ENCODE measurements around the gene ABI1.
"Not testable (repeated sequence)": the region's sequence is repeated elsewhere in the genome, so short reads cannot be mapped to it uniquely, and the experiment has no call there.

The ABI1 gene

DNA sequence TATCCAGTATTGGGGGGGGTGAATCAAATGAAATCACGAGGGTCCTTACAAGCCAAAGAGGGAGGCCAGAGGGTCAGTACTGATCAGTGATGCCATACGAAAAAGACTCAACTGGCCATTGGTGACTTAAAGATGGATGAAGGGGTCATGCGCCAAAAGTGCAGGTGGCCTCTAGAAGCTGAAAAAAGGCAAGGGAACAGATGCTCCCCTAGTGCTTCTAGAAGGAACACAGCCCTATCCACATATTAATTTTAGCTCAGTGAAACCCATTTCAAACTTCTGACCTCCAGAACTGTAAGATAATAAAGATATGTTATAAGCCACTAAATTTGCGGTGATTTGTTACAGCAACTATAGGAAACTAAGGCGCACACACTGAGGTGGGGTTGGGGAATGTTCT, 62.5 kb downstream of the ABI1 start:
- no peak overlapping the region for H3K4me3 ChIP-seq (ENCODE audit: low read length)
- no peak for TF ChIP-seq CTCF (conservative IDR thresholded peaks at IDR 0.05; ENCODE audit: low read depth, low read length)
- no peak for DNase-seq (ENCODE audit: low read depth)

DNA sequence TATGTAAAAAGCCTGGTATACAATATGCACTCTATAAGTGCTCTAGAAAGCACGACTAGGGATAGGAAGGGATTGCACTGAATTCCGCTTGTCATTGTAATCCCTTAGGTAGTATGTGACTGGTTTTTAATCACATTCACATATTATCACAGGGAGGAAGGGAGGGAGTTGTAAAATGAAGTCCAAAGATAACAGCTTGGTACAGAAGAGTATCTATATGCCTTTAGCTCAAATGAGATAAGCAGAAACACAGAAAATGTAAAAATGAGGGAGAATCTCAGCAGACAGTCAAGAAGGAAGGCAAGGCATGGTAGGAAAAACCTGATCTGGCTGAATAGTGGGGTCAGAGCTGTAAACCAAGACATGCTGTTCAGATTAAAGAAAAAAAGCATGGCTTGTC, 63.4 kb downstream of the ABI1 start:
- TF ChIP-seq CTCF (conservative IDR thresholded peaks at IDR 0.05; ENCODE audit: low read depth, low read length) = no peak
- no peak overlapping the region for H3K4me3 ChIP-seq (ENCODE audit: low read length)
- no peak for DNase-seq (ENCODE audit: low read depth)

DNA sequence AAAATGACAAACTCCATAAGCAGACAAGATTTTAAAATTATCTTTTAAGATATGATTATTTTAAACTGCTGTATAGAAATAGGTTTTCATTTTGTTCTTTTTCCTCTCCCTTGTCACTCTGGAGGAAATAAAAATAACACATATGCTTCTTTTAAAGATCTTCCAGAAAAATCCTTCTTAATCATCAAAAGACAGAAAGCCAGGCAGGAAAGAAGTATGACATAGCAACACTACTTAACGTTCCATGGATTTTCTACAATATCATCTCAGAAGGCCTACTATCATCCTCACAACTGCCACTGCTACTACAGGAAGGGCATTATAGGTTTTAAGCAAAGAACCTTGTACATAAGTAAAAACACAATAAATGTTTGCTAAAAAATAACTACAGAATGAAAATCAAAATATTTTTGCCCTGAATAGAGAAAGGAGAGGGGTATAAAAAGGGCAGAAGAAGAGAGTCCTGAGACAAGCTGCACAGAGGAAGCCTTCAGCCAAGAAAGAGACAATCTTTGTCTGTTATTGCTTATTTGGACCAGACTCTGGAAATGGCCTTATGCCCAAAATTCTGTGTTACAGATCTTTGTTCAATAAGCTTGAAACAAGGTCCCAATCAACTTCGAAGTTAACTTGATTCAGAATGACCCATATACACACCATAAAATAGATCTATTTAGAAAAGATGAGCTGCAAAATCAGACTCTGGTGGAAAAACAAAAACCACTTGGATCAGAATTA, 67.8 kb downstream of the ABI1 start:
- no peak for DNase-seq (ENCODE audit: low read depth)
- H3K4me3 ChIP-seq (ENCODE audit: low read length) = no peak overlapping the region
- TF ChIP-seq CTCF (conservative IDR thresholded peaks at IDR 0.05; ENCODE audit: low read depth, low read length) = no peak

- no peak for DNase-seq (ENCODE audit: low read depth)
Observed at GRCh38 chr10:26790221-26790995, 70.3 kb downstream of the ABI1 start.

GRCh38 chr10:26789779-26790178, 71.0 kb downstream of the ABI1 start:
- not testable (repeated sequence) for DNase-seq (ENCODE audit: low read depth)

More at GRCh38 chr10:26790221-26790995, 70.3 kb downstream of the ABI1 start:
- no peak overlapping the region for H3K4me3 ChIP-seq (ENCODE audit: low read length)
- TF ChIP-seq CTCF (conservative IDR thresholded peaks at IDR 0.05; ENCODE audit: low read depth, low read length) = no peak

GRCh38 chr10:26787362-26787761, 73.4 kb downstream of the ABI1 start:
- TF ChIP-seq CTCF (conservative IDR thresholded peaks at IDR 0.05; ENCODE audit: low read depth, low read length) = no peak
- no peak overlapping the region for H3K4me3 ChIP-seq (ENCODE audit: low read length)
- DNase-seq (ENCODE audit: low read depth) = no peak

More at GRCh38 chr10:26789779-26790178, 71.0 kb downstream of the ABI1 start:
- H3K4me3 ChIP-seq (ENCODE audit: low read length) = not testable (repeated sequence)

- no peak for DNase-seq (ENCODE audit: low read depth)
- no peak overlapping the region for H3K4me3 ChIP-seq (ENCODE audit: low read length)
- no peak for TF ChIP-seq CTCF (conservative IDR thresholded peaks at IDR 0.05; ENCODE audit: low read depth, low read length)
Observed at GRCh38 chr10:26781797-26782196, 79.0 kb downstream of the ABI1 start.
